ENCODE results near the gene C9. TPM values are rescaled to one million over a fixed set of nuclear protein-coding genes. Genes with fewer than 3 reads are reported as not detected.

Gene C9
- total and polyA plus RNA-seq, 7 donors = 0.24 TPM; not detected in 6

GRCh38 chr5:39256477-39257235 is 107.6 kb downstream of the C9 start:
- no peaks in the 10 kb centered on the region for H3K9me3 ChIP-seq
- no peak for ATAC-seq
- WGBS, 3 donors = 29 to 69% (median 29%) methylated on average over 4 of the region's 4 CpGs

GRCh38 chr5:39255406-39255805 is 108.9 kb downstream of the C9 start:
- no peak overlapping the region for H3K27ac ChIP-seq
- peaks cover 0 to 2% (median 0%) of the 10 kb centered on the region in 3 donors for H3K27me3 ChIP-seq (ENCODE audit: insufficient read depth in 3 of 3, low read length in 2 of 3)
- no peak for DNase-seq
- peaks cover 5% of the 10 kb centered on the region for H3K4me1 ChIP-seq
- no peak overlapping the region for H3K4me3 ChIP-seq
- no peak for TF ChIP-seq CTCF (IDR thresholded peaks at IDR 0.05)
- ATAC-seq = no peak
- H3K9me3 ChIP-seq = no peaks in the 10 kb centered on the region
- WGBS, 3 donors = 86 to 91% (median 88%) methylated on average over 2 of the region's 2 CpGs
- no peaks in the 10 kb centered on the region for H3K36me3 ChIP-seq (ENCODE audit: insufficient read depth in 1 of 2, low read depth in 1 of 2)
- intact Hi-C loops (cut with DNase I) = no loop called here

More at GRCh38 chr5:39256477-39257235, 107.6 kb downstream of the C9 start:
- no peaks in the 10 kb centered on the region for H3K36me3 ChIP-seq (ENCODE audit: insufficient read depth in 1 of 2, low read depth in 1 of 2)
- no peak overlapping the region for H3K4me3 ChIP-seq
- intact Hi-C loops (cut with DNase I) = no loop called here
- DNase-seq = no peak
- TF ChIP-seq CTCF (IDR thresholded peaks at IDR 0.05) = no peak
- no peak overlapping the region for H3K27ac ChIP-seq
- H3K27me3 ChIP-seq (ENCODE audit: insufficient read depth in 3 of 3, low read length in 2 of 3) = peaks cover 0 to 2% (median 0%) of the 10 kb centered on the region in 3 donors
- H3K4me1 ChIP-seq = peaks cover 5% of the 10 kb centered on the region

- H3K9me3 ChIP-seq = no peaks in the 10 kb centered on the region
- no peak for TF ChIP-seq CTCF (IDR thresholded peaks at IDR 0.05)
- no peak overlapping the region for H3K4me3 ChIP-seq
- no peak overlapping the region for H3K27ac ChIP-seq
- H3K36me3 ChIP-seq (ENCODE audit: insufficient read depth in 1 of 2, low read depth in 1 of 2) = no peaks in the 10 kb centered on the region
- DNase-seq (no peak), ATAC-seq (no peak)
- H3K4me1 ChIP-seq = peaks cover 5% of the 10 kb centered on the region
- peaks cover 0 to 2% (median 0%) of the 10 kb centered on the region in 3 donors for H3K27me3 ChIP-seq (ENCODE audit: insufficient read depth in 3 of 3, low read length in 2 of 3)
- intact Hi-C loops (cut with DNase I) = no loop called here
Measured at GRCh38 chr5:39254671-39255070, 109.6 kb downstream of the C9 start.

GRCh38 chr5:39253196-39253595 is 111.1 kb downstream of the C9 start:
- Histone ChIP-seq H3K9me3 (no peaks in the 10 kb centered on the region), H3K4me3 (no peak overlapping the region), H3K27ac (no peak overlapping the region), H3K4me1 (peaks cover 5% of the 10 kb centered on the region), H3K27me3 (ENCODE audit: insufficient read depth in 3 of 3, low read length in 2 of 3) (peaks cover 0 to 2% (median 0%) of the 10 kb centered on the region in 3 donors), H3K36me3 (ENCODE audit: insufficient read depth in 1 of 2, low read depth in 1 of 2) (no peaks in the 10 kb centered on the region)
- no peak for ATAC-seq
- intact Hi-C loops (cut with DNase I) = no loop called here
- DNase-seq = no peak
- TF ChIP-seq CTCF (IDR thresholded peaks at IDR 0.05) = no peak

Data from psoas muscle (tissue), 8 donors.